Peyer's patch (tissue), 4 donors: ENCODE results near the gene SLCO4C1. TPM values are rescaled to one million over a fixed set of nuclear protein-coding genes. Genes with fewer than 3 reads are reported as not detected.

Source experiments
- DNase-seq, 3 donors: peaks; one replicate each; pipeline ENCODE4 v3.0.0-alpha.2; 2017 to 2019
- H3K27ac ChIP-seq, 4 donors: fragments of 200-600 bp; sonication (generic); one replicate each; pipeline ENCODE4 v1.5.1; 2016 to 2019
- H3K27me3 ChIP-seq, 2 donors: fragments of 200-600 bp; sonication (generic); one replicate each; pipeline ENCODE4 v1.5.1; 2019
- H3K36me3 ChIP-seq, 3 donors: fragments of 200-600 bp; sonication (generic); one replicate each; pipeline ENCODE4 v1.5.1; 2016 to 2019
- H3K4me1 ChIP-seq, 4 donors: fragments of 200-600 bp; sonication (generic); one replicate each; pipeline ENCODE4 v1.5.1; 2016 to 2019
- H3K4me3 ChIP-seq, 4 donors: fragments of 200-600 bp; sonication (generic); 1 replicate in 3 of 4; 2 replicates in 1 of 4; pipeline ENCODE4 v1.5.1; 2016 to 2019; ENCODE audit warnings: mild to moderate bottlenecking in 1 of 4
- H3K9me3 ChIP-seq, 4 donors: fragments of 200-600 bp; sonication (generic); one replicate each; pipeline ENCODE4 v1.5.1; 2016 to 2019; ENCODE audit warnings: mild to moderate bottlenecking in 1 of 4
- POLR2A ChIP-seq, 2 donors: fragments of 450-650 bp; IDR thresholded peaks; one replicate each; pipeline ENCODE4 v1.5.1; 2017; ENCODE audit warnings: antibody characterized with exemption in 2 of 2, mild to moderate bottlenecking in 2 of 2, moderate library complexity in 2 of 2
- total RNA-seq, 4 donors: library from RNA; depleted of rRNA; stranded (reverse); fragments of >200 nt; gene quantifications; one replicate each; pipeline ENCODE4 v1.1.0, GENCODE V29; 2016
- TF ChIP-seq, protein P1 (sequence below), 6 experiments: fragments of 450-650 bp in 4 of 6; fragments of 200-600 bp in 2 of 6; sonication (generic) in 1 of 6; IDR thresholded peaks; one replicate each; pipeline ENCODE4 v1.5.1; 2017 to 2019; ENCODE audit warnings: antibody characterized with exemption in 6 of 6, mild to moderate bottlenecking in 3 of 6, moderate library complexity in 1 of 6

Gene SLCO4C1
- total RNA-seq, 4 donors from 2014 or later = 1.7 to 2.1 TPM; not detected in 2

DNA sequence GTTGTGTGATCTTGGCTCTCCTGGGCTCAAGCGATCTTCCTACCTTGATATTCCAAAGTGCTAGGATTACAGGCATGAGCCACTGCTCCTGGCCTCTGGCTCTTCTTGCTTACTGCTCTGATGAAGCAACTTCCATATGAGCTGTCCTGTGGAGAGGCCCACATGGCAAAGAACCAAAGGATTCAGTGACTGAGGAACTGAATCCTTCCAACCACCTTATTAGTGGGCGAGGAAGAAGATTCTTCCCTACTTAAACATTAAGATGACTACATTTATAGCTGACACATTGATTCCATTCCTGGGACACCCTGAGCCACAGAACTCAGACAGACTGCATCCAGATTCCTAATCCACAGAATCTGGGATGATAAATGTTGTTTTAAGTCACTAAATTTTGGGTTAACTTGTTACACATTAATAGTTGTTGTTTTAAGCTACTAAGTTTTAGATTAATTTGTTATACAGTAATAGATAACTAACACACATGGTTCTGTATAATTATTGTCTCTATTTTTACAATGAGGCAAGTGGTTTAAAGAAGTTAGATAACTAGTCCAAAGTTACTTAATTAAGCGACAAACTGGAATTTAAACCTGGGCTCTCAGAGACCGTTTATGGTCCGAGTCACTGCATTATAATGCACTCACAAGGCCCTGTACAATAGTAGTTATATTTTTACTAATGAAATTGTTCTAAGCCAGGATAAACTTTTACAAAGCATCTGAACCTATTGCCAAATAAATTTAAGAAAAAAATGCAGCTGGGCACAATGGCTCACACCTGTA lies 16.7 kb upstream of the SLCO4C1 start:
- no peak for DNase-seq
- Histone ChIP-seq H3K36me3 (no peaks in the 10 kb centered on the region), H3K4me1 (no peaks in the 10 kb centered on the region), H3K27ac (no peak overlapping the region), H3K4me3 (no peak overlapping the region), H3K27me3 (no peaks in the 10 kb centered on the region), H3K9me3 (no peaks in the 10 kb centered on the region)
- TF ChIP-seq POLR2A (IDR thresholded peaks at IDR 0.05) = no peak
- TF ChIP-seq, protein P1, sequence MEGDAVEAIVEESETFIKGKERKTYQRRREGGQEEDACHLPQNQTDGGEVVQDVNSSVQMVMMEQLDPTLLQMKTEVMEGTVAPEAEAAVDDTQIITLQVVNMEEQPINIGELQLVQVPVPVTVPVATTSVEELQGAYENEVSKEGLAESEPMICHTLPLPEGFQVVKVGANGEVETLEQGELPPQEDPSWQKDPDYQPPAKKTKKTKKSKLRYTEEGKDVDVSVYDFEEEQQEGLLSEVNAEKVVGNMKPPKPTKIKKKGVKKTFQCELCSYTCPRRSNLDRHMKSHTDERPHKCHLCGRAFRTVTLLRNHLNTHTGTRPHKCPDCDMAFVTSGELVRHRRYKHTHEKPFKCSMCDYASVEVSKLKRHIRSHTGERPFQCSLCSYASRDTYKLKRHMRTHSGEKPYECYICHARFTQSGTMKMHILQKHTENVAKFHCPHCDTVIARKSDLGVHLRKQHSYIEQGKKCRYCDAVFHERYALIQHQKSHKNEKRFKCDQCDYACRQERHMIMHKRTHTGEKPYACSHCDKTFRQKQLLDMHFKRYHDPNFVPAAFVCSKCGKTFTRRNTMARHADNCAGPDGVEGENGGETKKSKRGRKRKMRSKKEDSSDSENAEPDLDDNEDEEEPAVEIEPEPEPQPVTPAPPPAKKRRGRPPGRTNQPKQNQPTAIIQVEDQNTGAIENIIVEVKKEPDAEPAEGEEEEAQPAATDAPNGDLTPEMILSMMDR (IDR thresholded peaks at IDR 0.05) = no peak

GRCh38 chr5:102309586-102309985 lies 13.5 kb upstream of the SLCO4C1 start:
- H3K9me3 ChIP-seq = no peaks in the 10 kb centered on the region
- no peaks in the 10 kb centered on the region for H3K36me3 ChIP-seq
- TF ChIP-seq, protein P1 (IDR thresholded peaks at IDR 0.05) = no peak
- TF ChIP-seq POLR2A (IDR thresholded peaks at IDR 0.05) = no peak
- no peak overlapping the region for H3K4me3 ChIP-seq
- H3K4me1 ChIP-seq = no peaks in the 10 kb centered on the region
- DNase-seq = no peak
- no peaks in the 10 kb centered on the region for H3K27me3 ChIP-seq
- no peak overlapping the region for H3K27ac ChIP-seq

GRCh38 chr5:102307232-102307631 lies 11.1 kb upstream of the SLCO4C1 start:
- H3K9me3 ChIP-seq = no peaks in the 10 kb centered on the region
- H3K4me3 ChIP-seq = no peak overlapping the region
- no peaks in the 10 kb centered on the region for H3K4me1 ChIP-seq
- DNase-seq = no peak
- TF ChIP-seq, protein P1 (IDR thresholded peaks at IDR 0.05) = no peak
- no peak for TF ChIP-seq POLR2A (IDR thresholded peaks at IDR 0.05)
- H3K27ac ChIP-seq = no peak overlapping the region
- H3K36me3 ChIP-seq = no peaks in the 10 kb centered on the region
- no peaks in the 10 kb centered on the region for H3K27me3 ChIP-seq

DNA sequence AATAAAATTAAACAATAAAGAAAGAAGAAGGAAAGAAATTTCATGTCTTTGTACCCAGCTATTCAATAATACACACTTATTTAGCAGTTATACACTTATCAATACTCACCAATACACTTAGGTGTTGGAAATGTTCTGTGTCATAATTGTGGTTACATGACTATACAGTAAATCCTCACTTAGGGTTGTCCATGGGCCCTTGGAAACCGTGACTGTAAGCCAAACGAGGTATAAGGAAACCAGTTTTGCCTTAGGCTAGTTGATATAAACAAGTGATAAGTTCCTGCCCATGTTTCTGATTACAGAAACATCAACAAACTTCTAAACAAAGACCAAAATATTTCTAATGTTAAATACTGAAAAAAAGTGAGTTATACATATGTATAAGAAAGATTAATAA lies 10.0 kb upstream of the SLCO4C1 start:
- Histone ChIP-seq H3K9me3 (no peaks in the 10 kb centered on the region), H3K36me3 (no peaks in the 10 kb centered on the region), H3K4me3 (no peak overlapping the region), H3K4me1 (no peaks in the 10 kb centered on the region), H3K27me3 (no peaks in the 10 kb centered on the region), H3K27ac (no peak overlapping the region)
- TF ChIP-seq, protein P1 (IDR thresholded peaks at IDR 0.05) = no peak
- DNase-seq = no peak

- DNase-seq = no peak
Measured at GRCh38 chr5:102295534-102296177, 428 bp downstream of the SLCO4C1 start.

DNA sequence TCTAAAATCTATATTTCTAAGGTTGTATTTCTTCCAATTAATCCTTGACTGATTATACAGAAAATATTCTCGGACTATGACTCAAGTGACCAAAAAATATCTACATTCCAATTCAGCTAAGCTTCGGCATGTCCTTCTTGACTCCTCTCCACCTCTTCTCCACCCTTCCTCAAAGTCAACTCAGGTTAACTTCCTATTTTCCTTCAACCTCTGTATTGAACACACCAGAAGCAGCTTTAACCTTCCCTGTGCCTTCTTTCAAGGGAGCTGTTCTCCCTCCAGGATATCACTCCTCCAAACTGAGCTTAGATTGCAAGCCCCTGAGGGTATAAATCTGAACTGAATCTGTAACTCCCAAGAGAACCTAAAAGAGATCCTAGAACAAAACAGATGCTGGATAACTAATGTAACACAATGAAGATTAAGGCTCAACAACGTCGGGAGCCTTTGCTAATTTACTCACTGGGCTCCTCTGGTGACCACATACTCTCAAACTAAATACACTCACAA lies 1.1 kb downstream of the SLCO4C1 start:
- DNase-seq = no peak

More at GRCh38 chr5:102295534-102296177, 428 bp downstream of the SLCO4C1 start:
- no peak for TF ChIP-seq POLR2A (IDR thresholded peaks at IDR 0.05)
- peaks cover 0 to 12% (median 0%) of the 10 kb centered on the region in 4 donors for H3K4me1 ChIP-seq
- no peaks in the 10 kb centered on the region for H3K36me3 ChIP-seq
- no peaks in the 10 kb centered on the region for H3K9me3 ChIP-seq
- H3K27me3 ChIP-seq = no peaks in the 10 kb centered on the region
- H3K27ac ChIP-seq = no peak overlapping the region
- H3K4me3 ChIP-seq = peak overlapping the region; percentile 42 to 53 (median 47)

More for the DNA sequence above, 1.1 kb downstream of the SLCO4C1 start:
- Histone ChIP-seq H3K4me1 (peaks cover 0 to 12% (median 0%) of the 10 kb centered on the region in 4 donors), H3K4me3 (peak overlapping the region in 1 of 4 donors; percentile 14), H3K27ac (no peak overlapping the region), H3K27me3 (no peaks in the 10 kb centered on the region), H3K36me3 (no peaks in the 10 kb centered on the region), H3K9me3 (no peaks in the 10 kb centered on the region)
- TF ChIP-seq, protein P1 (IDR thresholded peaks at IDR 0.05) = no peak
- TF ChIP-seq POLR2A (IDR thresholded peaks at IDR 0.05) = no peak
